HG02678 (cell line): ENCODE results near the gene ABCA13.
"Not testable (repeated sequence)": the region's sequence is repeated elsewhere in the genome, so short reads cannot be mapped to it uniquely, and the experiment has no call there.

Source experiments
- ATAC-seq: cut with Tn5 transposase; IDR thresholded peaks from one replicate; pipeline ENCODE4 v1.9.1; 2021; ENCODE audit warnings: mild to moderate bottlenecking, moderate library complexity; ENCODE audit not compliant: unreplicated experiment

Gene ABCA13, protein sequence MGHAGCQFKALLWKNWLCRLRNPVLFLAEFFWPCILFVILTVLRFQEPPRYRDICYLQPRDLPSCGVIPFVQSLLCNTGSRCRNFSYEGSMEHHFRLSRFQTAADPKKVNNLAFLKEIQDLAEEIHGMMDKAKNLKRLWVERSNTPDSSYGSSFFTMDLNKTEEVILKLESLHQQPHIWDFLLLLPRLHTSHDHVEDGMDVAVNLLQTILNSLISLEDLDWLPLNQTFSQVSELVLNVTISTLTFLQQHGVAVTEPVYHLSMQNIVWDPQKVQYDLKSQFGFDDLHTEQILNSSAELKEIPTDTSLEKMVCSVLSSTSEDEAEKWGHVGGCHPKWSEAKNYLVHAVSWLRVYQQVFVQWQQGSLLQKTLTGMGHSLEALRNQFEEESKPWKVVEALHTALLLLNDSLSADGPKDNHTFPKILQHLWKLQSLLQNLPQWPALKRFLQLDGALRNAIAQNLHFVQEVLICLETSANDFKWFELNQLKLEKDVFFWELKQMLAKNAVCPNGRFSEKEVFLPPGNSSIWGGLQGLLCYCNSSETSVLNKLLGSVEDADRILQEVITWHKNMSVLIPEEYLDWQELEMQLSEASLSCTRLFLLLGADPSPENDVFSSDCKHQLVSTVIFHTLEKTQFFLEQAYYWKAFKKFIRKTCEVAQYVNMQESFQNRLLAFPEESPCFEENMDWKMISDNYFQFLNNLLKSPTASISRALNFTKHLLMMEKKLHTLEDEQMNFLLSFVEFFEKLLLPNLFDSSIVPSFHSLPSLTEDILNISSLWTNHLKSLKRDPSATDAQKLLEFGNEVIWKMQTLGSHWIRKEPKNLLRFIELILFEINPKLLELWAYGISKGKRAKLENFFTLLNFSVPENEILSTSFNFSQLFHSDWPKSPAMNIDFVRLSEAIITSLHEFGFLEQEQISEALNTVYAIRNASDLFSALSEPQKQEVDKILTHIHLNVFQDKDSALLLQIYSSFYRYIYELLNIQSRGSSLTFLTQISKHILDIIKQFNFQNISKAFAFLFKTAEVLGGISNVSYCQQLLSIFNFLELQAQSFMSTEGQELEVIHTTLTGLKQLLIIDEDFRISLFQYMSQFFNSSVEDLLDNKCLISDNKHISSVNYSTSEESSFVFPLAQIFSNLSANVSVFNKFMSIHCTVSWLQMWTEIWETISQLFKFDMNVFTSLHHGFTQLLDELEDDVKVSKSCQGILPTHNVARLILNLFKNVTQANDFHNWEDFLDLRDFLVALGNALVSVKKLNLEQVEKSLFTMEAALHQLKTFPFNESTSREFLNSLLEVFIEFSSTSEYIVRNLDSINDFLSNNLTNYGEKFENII (N-terminal part only)

DNA sequence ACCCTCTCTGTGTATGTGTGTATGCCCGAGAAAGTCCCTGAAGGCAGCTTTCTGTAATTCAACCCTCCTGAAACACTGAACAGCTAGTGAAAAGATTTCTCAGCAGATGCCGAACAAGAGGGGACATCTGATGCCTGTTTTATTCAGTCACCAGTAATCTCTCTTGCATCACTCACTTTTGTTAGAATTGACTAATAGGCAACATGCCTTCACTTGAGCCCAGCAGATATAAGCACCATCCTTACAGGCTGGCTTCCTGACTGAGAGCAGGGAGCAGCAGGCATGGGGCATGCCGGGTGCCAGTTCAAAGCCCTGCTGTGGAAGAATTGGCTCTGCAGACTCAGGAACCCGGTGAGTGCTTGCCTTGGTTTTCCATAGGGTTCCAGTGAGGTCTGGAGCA, at the start of gene ABCA13:
Gene ABCA13 (plus strand): TSS at position 257 of the 400 bp plus-strand sequence. CDS start 26 bp downstream, at position 283.
- no peak for ATAC-seq

DNA sequence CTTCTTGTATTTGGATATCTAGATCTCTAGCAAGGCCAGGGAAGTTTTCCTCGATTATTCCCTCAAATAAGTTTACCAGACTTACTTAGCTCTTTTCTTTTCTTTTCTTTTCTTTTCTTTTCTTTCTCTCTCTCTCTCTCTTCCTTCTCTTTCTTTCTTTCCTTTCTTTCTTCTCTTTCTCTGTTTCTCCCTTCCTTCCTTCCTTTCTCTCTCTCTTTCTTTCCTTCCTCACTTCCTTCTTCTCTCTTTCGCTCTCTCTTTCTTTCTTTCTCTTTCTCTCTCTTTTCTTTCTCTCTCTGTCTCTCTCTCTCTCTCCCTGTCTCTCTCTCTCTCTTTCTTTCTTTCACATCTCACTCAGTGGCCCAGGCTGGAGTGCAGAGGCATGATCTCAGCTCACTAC, 45.2 kb upstream of the ABCA13 start:
- ATAC-seq: no peak

DNA sequence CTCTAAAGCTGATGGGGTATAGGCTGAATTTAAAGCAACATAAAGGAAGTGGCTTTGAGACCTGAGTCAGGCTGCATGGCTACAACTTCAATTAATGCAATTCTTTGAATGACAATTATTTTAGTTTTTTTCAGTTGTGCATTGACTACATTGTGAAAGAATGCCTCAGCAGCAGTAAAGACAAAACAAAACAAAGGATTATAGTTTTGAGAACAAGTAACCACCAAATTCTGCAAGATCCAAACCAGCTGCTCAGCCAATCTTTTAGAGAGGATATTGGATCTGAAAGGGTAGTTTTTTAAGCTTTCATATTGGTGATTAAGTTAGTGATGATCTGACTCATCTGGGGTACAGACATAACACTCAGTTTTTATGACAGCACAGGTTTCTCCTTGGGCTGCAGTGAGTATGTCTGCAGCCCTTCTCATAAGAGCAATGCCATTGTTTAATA, 40.6 kb upstream of the ABCA13 start:
- no peak for ATAC-seq

DNA sequence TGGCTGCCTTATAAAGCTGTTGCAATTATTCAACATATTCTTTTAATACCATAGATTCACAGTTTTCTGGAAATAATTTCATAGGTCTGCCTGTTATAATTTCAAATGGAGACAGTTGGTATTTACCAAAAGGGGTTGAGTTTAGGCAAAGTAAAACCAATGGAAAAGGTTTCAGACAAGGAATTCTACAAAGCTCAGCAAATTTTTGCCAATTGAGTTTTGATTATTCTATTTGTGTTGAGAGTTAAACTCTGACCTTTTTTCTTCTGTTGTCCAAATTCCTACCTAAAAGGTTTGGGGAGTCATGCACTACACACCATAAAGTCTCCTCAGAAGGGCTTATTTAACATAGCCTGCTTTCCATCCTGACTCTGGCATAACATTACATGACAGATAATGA, 38.5 kb upstream of the ABCA13 start:
- ATAC-seq: no peak

DNA sequence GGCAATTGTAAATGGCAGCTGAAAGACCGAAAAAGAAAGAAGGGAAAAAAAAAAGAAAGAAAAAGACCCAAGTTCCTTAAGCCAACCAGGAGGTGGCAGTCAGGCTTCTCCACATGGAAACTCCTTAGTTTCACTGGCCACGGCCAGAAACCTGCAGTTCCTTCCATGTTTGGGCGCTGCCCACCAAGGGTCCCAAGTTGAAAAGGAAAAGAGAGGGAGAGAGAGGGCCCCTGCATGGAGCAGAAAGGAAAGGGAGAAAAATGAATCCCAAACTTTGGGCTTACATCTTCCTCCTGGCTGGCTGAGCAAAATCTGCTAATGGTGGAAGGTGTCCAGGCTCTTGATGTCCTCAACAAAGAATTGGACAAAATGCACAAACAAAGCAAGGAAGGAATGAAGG, 31.8 kb upstream of the ABCA13 start:
- no peak for ATAC-seq

DNA sequence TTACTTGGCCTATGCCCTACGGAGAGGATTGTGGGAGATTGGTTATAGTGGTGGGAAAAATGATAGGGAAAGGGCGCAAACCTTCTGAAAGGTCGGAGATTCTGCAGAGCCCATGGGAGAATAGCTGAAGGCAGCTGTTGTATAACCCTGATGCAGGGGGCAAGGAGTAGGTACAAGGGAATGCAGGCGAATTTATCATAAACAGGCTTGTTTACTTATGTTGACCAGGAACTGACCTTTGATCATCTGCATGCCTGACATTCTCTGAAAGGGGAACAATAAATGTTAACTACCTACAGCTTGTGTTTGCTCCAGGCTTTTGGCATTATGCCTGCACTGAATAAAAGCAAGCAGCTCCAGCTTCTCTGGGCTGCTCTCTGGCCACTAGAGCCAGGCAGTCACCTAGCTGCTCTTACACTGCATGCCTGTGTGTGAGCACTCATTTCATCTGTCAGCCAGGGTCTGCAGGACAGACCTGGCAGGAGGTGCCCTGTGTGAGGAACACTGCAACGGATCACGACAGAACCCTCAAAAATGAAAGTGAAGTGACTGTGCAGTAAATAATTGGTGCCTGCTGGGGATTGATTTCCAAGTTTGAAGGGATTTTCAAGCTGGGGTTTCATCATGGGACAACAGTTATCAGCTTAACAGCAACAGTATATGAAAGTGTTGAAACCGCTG, 31.1 kb upstream of the ABCA13 start:
- no peak for ATAC-seq

DNA sequence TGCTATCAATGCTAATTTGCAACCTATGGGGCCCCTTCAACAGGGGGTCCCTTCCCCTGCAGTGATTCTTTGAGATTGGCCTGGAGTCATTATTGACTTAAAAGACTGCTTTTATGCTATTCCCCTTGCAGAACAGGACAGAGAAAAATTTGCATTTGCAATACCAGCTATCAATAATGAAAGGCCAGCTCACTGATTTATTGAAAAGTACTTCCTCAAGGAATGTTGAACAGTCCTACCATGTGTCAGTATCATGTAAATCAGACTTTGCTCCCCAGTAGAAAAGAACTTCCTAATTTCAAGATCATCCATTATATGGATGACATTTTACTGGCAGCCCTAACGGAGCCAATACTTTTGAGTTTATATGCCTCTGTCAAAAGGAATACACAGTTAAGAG, 29.7 kb upstream of the ABCA13 start:
- ATAC-seq: no peak

DNA sequence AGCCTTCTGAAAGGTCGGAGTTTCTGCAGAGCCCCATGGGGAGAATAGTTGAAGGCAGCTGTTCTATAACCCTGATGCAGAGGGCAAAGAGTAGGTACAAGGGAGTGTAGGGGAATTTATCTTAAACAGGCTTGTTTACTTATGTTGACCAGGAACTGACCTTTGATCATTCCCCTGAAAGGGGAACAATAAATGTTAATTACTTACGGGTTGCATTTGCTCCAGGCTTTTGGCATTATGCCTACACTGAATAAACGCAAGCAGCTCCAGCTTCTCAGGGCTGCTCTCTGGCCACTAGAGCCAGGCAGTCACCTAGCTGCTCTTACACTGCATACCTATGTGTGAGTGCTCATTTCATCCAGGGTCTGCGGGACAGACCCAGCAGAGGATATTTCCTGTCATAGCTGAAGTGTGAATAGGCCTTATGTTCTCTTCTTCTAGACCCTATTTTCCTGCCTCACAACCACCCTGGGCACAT, 26.9 kb upstream of the ABCA13 start:
- ATAC-seq: no peak

DNA sequence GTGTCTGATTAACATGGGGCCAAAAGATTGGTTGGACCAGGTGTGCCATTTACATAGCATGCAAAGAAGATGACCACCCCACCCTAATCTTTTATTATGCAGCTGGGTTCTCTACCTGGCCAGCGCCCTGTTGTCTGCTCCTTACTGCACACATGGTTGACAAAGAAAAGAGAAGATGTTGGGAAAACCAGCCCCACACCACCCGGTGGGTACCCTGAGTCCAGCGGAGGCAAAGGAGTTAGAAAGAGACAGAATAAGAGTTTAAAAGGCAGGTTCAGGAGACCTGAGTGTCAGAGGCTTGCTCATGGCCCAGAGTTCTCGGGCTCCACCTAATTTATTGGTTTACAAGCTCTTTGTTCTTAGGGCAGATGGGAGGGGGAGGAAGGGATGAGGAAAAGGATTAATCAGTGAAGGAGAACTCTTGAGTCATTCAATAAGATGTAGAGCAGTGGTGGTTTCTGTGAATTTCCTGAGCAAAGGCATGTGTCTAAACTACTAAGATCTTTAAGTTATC, 24.1 kb upstream of the ABCA13 start:
- no peak for ATAC-seq

DNA sequence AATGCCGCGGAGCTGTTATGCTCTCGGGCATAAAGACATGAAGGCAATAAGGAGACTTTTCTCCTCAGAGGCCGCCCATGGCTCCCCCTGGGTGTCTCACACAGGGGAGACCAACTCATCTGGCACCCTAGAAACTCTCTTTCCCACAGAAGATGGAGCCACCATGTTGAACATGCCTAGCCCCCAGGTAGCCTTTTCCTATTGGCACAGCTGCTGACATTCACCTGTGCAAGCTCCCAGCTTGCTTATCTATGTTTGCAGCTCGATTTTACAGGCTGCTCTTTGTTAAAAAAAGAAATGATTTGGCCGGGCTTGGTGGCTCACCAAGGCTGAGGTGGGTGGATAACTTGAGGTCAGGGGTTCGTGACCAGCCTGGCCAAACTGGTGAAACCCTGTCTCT, 23.6 kb upstream of the ABCA13 start:
- not testable (repeated sequence) for ATAC-seq

DNA sequence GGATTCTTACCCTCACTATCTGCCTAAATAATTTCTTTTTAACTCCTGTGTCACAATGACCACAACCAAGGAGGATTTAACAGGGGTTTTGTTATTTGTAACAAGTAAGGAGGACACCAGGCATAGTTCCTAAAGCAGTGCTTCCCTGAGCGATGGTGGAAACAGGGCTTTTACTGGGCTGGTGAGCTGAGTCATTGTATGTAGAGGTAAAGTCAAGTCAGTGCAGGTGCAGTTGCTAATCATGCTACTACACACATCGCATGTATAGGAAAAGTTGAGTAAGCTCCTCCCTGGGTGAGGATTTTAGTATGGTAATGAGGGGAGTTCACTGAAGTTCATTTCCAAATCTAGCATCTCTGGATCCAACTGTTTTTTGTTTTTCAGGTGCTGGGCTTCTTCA, 22.9 kb upstream of the ABCA13 start:
- no peak for ATAC-seq

DNA sequence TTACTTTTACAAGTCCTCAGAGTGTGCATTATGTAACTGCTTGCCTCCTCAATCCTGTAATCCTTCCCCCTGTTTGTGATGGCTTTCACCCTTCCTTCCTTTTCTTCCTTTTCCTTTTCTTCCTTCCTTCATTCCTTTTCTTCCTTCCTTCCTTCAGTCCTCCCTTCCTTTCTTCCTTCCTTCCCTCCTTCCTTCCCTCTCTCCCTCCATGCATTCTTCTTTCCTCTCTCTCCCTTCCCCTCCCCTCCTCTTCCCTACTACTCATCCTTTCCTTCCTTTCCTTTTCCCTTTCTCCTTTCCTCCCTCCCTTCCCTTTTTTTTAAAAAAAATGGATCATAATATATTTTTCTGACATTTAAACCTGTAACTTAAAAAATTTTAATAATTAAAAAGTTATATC, 22.2 kb upstream of the ABCA13 start:
- no peak for ATAC-seq

DNA sequence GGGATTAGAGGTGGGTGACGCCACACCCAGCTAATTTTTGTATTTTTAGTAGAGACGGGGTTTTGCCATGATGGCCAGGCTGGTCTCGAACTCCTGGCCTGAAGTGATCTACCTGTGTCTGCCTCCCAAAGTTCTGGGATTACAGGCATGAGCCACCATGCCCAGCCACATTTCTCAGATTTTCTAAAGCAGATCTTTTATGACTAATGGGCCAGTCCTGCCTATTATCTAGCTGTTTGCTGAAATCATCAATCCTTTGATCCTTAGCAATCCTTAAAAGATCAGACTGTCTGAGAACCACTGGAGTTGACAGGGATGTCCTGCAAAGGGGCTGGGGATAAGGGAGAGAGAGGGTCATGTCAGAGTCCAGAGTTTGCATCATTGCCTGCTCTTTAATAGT, 21.2 kb upstream of the ABCA13 start:
- no peak for ATAC-seq

DNA sequence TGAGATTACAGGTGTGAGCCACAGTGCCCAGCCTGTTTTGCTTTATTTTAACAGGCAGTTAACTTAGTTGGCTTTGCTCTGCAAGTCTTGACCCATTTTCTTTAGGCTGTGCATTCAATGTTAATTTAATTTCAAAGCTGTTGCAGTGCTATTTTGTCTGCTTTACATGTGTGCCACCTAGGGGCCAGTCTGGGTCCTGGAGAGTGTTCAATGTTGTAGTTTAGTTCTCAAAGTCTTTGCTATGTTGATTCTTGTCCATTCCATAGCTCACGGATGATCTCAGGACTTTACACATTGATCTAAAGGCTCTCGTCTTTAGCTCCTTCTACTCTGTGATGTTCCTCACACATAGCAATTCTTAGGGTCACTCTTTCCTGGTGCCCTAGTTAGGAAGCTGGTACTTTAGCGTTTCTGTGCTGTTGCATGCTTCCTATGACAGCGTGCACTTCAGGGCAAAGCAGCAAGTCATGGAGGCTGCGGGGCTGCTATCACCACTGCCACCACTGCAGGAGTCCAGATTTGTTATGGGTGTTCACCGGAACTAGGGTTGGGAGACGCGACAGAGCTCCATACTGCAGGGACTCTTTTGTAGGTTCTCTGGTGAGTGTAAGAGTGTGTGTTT, 16.4 kb upstream of the ABCA13 start:
- ATAC-seq: peak; percentile 61

DNA sequence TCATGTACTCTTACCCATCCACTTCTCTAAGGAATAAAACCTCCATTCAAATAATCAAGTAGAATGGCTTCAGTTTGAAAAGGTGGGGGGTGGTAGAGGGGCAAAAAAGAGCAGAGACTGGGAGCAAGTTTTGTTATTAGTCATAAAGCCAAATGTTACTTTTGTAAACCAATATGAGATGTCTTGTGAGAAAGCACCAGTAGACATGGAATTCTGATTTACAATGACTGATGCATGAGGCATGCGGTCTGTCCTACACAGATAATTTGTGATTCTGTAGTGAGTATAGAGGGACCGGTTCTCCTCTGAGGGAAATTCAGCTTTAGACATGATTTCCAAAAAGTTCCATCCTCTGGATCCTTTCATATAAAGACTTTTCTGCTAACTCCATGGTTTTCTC, 12.9 kb upstream of the ABCA13 start:
- ATAC-seq: no peak

DNA sequence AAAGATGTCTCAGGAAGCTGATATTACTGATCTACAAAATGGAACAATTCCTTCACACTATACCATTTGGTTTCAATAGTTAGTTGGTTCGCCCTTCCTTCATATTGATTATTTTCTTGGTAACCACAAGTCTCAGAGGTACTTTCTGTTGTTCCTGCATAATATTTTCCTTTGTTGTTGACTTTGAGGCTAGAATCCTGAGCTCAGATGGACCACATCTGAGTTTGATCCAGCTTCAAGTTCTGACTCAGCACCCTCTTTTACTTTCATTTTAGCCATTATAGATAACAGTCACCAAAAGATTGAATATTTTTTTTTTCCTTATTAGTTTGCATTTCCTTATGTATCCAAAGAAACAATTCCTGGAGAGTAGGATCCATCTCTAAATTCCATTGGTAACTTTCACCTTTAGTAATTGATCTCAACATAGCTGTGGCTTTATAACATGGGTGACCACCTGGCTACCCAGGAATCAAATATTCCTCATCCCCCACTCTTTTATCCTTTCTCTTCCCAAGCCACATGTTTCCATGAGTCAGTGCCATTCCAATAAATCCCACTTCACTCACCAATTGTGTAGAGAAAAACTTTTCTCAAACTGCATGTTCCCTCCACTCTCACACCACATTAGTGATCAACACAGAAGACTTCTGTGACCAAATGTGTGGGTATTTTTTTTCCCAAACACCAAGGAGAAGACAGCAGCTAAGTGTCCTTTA, 9.7 kb upstream of the ABCA13 start:
- no peak for ATAC-seq

DNA sequence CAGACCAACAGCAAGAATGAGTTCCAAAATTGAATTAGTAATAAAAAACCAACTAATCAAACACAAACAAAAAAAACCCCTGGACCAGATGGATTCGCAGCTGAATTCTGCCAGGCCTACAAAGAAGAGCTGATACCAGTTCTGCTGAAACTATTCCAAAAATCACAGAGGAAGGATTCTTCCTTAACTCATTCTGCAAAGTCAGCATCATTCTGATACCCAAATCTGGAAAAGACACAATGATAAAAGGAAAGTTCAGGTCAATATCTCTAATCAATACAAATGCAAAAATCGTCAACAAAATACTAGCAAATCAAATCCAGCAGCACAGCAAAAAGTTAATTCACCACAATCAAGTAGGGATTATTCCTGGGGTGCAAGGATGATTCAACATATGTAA, 6.1 kb upstream of the ABCA13 start:
- ATAC-seq: no peak

DNA sequence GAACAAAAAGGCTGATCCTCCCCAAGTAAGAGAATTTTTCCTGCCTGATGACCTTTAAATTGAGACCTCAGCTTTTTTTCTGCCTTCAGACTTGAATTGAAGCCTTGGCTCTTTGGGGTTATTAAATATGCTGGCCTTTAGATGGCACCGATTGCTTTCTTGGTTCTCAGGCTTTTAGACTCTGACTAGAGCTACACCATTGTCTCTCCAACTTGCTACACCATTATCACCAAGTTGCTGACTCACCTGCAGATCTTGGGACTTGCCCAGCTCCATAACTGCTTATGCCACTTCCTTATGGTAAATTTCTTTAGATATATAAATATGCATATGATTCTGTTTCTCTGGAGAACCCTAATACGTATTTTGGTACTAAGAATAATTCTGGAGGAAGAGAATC, 3.1 kb upstream of the ABCA13 start:
- peak; percentile 51 for ATAC-seq

DNA sequence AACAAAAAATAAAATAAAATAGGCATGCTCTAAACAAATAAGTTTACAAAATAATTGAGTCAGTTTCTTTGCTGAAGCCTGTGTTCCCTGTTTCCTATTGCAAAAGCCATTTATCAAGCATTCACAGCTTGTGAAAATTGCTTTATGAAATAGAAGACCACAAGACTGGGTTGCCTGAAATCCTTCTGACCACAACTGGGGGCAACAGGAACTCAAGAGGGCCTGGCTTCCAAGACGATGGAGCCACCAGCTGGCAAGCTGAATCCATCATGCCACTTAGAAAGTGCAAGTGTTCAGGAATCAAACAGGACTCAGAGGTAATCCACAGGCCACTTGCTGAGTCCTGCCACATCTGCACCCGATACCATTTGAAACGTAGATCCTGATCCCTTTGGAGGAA, 752 bp upstream of the ABCA13 start:
- ATAC-seq: no peak
